ENCODE data around the gene ZP2. TPM values are rescaled to one million over a fixed set of nuclear protein-coding genes. Genes with fewer than 3 reads are reported as not detected.

ZP2 gene
- total and polyA plus RNA-seq, 10 donors, result not detected

DNA sequence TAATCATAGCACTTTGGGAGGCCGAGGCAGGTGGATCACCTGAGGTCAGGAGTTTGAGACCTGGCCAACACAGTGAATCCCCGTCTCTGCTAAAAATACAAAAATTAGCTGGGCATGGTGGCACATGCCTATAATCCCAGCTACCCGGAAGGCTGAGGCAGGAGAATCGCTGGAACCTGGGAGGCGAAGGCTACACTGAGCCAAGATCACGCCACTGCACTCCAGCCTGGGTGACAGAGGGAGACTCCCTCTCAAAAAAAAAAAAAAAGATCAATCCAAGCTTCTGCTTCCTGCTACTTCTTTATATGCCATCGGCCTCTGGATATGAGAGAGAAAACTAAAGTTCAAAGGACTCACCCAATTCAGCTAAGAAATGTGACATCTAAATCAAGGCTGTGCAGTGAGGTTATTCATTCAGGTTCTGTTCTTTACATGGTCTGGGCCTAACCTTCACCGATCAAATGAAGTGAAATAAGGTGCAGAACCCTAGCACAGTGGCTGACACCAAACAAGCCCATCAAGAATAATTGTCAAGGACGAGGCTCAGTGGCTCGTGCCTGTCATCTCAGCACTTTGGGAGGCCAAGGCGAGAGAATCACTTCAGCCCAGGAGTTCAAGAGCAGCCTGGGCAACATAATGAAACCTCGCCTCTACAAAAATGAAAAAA, 25.6 kb downstream of the ZP2 start:
- no peak for DNase-seq
- Histone ChIP-seq H3K27me3 (replicated peaks in 1 of 7) (peaks cover 0 to 12% (median 0%) of the 10 kb centered on the region in 7 donors), H3K4me1 (peaks cover 0 to 9% (median 6%) of the 10 kb centered on the region in 6 donors), H3K27ac (no peak overlapping the region), H3K4me3 (no peak overlapping the region), H3K36me3 (peaks cover 0 to 19% (median 12%) of the 10 kb centered on the region in 6 donors), H3K9me3 (peaks cover 0 to 21% (median 0%) of the 10 kb centered on the region in 8 donors)
- 86 to 92% (median 90%) methylated on average over 12 of the region's 12 CpGs for whole genome bisulfite sequencing, 5 donors
- intact Hi-C loops (cut with DNase I; ENCODE audit: low total_unique reads), result no loop called here
- TF ChIP-seq, protein P1, sequence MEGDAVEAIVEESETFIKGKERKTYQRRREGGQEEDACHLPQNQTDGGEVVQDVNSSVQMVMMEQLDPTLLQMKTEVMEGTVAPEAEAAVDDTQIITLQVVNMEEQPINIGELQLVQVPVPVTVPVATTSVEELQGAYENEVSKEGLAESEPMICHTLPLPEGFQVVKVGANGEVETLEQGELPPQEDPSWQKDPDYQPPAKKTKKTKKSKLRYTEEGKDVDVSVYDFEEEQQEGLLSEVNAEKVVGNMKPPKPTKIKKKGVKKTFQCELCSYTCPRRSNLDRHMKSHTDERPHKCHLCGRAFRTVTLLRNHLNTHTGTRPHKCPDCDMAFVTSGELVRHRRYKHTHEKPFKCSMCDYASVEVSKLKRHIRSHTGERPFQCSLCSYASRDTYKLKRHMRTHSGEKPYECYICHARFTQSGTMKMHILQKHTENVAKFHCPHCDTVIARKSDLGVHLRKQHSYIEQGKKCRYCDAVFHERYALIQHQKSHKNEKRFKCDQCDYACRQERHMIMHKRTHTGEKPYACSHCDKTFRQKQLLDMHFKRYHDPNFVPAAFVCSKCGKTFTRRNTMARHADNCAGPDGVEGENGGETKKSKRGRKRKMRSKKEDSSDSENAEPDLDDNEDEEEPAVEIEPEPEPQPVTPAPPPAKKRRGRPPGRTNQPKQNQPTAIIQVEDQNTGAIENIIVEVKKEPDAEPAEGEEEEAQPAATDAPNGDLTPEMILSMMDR (IDR thresholded peaks at IDR 0.05 in 8 of 11, conservative IDR thresholded peaks at IDR 0.05 in 3 of 11), result no peak
- TF ChIP-seq POLR2A (IDR thresholded peaks at IDR 0.05) (no peak), POLR2AphosphoS5 (IDR thresholded peaks at IDR 0.05) (no peak)

DNA sequence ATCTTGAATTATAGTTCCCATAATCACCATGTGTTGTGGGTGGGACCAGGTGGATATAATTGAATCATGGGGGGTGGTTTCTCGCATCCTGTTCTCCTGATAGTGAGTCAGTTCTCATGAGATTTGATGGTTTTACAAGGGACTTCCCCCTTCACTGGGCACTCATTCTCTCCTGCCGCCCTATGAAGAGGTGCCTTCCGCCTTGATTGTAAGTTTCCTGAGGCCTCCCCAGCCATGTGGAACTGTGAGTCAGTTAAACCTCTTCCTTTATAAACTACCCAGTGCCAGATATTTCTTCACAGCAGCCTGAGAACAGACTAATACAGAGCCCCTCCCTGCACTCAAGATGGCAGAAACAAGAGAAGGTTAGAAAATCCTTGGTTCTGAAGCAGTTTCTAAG, 26.5 kb downstream of the ZP2 start:
- Histone ChIP-seq H3K36me3 (peaks cover 0 to 29% (median 20%) of the 10 kb centered on the region in 6 donors), H3K4me1 (peaks cover 0 to 9% (median 6%) of the 10 kb centered on the region in 6 donors), H3K4me3 (no peak overlapping the region), H3K27ac (no peak overlapping the region), H3K9me3 (peaks cover 0 to 17% (median 0%) of the 10 kb centered on the region in 8 donors), H3K27me3 (replicated peaks in 1 of 7) (peaks cover 0 to 12% (median 0%) of the 10 kb centered on the region in 7 donors)
- intact Hi-C loops (cut with DNase I; ENCODE audit: low total_unique reads), result no loop called here
- TF ChIP-seq, protein P1 (IDR thresholded peaks at IDR 0.05 in 8 of 11, conservative IDR thresholded peaks at IDR 0.05 in 3 of 11), result no peak
- TF ChIP-seq POLR2AphosphoS5 (IDR thresholded peaks at IDR 0.05), result no peak
- TF ChIP-seq POLR2A (IDR thresholded peaks at IDR 0.05), result no peak
- 46 to 72% (median 56%) methylated on average over 3 of the region's 3 CpGs for WGBS, 5 donors
- DNase-seq, result no peak

DNA sequence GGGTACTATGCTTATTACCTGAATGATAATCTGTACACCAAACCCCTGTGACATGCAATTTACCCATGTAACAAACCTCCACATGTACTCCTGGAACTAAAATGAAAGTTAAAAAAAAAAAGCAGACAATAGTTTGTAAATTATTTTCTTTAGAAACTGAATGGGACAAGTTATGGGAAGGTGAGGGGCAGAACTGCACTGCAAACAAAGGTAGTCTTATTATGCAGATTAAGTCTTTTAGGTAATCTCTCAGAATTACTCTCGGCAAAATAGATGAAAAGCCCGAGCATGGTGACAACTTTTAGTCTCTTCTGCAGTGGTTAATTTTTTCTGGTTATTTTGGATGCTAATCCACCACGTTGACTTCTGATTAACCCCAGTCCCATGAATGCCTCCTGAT, 27.4 kb downstream of the ZP2 start:
- Histone ChIP-seq H3K27me3 (replicated peaks in 1 of 7) (peaks cover 0 to 9% (median 0%) of the 10 kb centered on the region in 7 donors), H3K27ac (no peak overlapping the region), H3K4me3 (no peak overlapping the region), H3K9me3 (peaks cover 0 to 17% (median 0%) of the 10 kb centered on the region in 8 donors), H3K36me3 (peaks cover 0 to 37% (median 27%) of the 10 kb centered on the region in 6 donors), H3K4me1 (peaks cover 0 to 7% (median 6%) of the 10 kb centered on the region in 6 donors)
- no peak for DNase-seq
- TF ChIP-seq POLR2A (IDR thresholded peaks at IDR 0.05), result no peak
- TF ChIP-seq, protein P1 (IDR thresholded peaks at IDR 0.05 in 8 of 11, conservative IDR thresholded peaks at IDR 0.05 in 3 of 11), result no peak
- TF ChIP-seq POLR2AphosphoS5 (IDR thresholded peaks at IDR 0.05), result no peak
- intact Hi-C loops (cut with DNase I; ENCODE audit: low total_unique reads), result no loop called here
- 89 to 96% (median 91%) methylated on average over 3 of the region's 3 CpGs for WGBS, 5 donors

DNA sequence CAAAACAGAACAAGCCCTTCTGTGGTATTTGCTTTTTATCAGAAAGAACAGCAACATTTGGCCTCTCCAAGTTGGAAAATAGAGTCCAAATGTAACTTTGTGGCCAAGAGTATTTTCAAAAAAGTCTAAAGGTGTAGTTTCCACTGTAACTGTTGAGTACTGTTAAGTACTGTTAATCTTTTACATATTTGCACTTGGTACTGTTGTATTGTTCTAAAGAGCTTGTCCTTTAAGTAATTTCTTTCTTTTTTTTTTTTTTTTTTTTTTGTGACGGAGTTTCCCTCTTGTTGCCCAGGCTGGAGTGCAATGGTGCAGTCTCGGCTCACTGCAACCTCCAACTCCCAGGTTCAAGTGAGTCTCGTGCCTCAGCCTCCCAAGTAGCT, 31.4 kb downstream of the ZP2 start:
- H3K36me3 ChIP-seq, result peaks cover 0 to 77% (median 40%) of the 10 kb centered on the region in 6 donors

More for the DNA sequence above, 31.4 kb downstream of the ZP2 start:
- intact Hi-C loops (cut with DNase I; ENCODE audit: low total_unique reads), result no loop called here
- no peak for DNase-seq
- no peak overlapping the region for H3K27ac ChIP-seq
- H3K4me1 ChIP-seq, result no peaks in the 10 kb centered on the region
- 89 to 100% (median 97%) methylated on average over 2 to 3 of the region's 3 CpGs for WGBS, 5 donors
- TF ChIP-seq, protein P1 (IDR thresholded peaks at IDR 0.05 in 8 of 11, conservative IDR thresholded peaks at IDR 0.05 in 3 of 11), result no peak
- TF ChIP-seq POLR2A (IDR thresholded peaks at IDR 0.05) (no peak), POLR2AphosphoS5 (IDR thresholded peaks at IDR 0.05) (no peak)
- no peaks in the 10 kb centered on the region for H3K27me3 ChIP-seq (replicated peaks in 1 of 7)
- peaks cover 0 to 14% (median 0%) of the 10 kb centered on the region in 8 donors for H3K9me3 ChIP-seq
- H3K4me3 ChIP-seq, result no peak overlapping the region
